ENCODE data around the gene CDH23.

CDH23 gene

DNA sequence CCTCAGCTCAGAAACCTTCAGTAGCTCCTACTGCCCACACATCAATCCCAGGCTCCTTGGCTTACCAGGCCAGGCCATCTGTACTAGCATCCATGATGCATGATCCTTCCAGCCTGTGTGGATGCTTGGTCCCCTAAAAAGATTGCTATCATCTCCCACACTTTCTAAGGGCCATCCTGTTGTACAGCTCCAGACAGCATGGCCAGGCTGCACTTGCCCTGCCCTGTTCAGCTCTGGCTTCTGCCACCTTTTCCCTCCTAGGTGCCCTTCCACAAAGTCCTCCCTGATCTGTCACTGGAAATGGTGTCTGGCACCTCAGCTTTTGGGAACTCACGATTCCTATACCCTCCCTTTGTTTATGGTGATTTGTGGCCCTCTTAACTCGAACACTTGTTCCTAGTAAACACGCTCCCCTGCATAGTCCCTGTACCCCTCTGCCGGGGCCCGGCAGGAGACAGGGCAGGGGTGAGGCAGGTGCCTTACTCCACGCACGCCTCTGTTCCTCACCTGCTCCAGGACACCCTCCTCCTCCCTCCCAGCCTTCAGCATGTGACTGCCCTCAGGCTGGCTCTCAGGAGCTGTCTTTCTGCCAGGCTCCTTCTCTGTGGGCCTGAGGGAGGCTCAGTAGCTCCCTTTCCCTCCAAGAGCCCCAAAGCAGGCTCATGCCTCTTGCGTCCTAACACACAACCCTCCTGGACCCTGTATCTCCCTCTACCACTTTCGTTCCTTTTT lies 71.8 kb downstream of the CDH23 start:
- no peak for DNase-seq

DNA sequence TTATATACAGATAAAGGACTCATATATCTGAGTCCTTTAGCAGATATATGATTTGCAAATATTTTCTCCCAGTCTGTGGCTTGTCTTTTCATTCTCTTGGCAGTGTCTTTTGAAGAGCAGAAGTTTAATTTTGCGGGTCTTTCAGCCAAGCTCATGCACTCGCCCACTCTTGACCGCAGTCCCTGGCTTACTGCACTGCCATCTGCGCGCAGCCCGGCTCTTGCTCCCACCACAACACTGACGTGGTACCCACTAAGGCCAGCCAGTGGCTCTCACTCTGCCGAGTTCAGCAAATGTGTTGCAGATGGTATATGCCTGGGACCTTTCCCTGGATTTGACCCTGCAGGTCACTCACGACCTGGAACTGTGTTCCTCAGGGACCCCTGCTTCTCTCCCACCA lies 74.3 kb downstream of the CDH23 start:
- no peak for DNase-seq

DNA sequence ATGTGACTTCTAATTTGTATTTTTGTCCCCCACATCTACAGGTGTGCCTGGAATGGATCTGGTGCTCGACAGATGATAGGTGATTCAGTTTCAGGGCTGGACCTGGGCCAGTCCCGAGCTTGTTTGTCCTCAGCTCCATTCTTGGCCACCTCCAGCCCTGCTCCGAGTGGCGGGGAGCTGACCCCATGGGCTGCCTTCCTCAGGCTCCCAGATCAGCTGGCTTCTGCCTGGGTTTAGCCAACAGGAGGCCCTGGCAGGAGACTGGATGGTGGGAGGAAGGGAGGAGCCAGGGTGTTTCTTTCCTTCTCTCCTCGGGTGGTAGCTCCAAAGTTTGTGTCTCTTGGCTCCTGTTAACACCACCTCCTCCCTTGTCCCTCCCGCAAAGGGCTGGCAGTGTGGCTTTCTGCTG lies 75.2 kb downstream of the CDH23 start:
- no peak for DNase-seq

DNA sequence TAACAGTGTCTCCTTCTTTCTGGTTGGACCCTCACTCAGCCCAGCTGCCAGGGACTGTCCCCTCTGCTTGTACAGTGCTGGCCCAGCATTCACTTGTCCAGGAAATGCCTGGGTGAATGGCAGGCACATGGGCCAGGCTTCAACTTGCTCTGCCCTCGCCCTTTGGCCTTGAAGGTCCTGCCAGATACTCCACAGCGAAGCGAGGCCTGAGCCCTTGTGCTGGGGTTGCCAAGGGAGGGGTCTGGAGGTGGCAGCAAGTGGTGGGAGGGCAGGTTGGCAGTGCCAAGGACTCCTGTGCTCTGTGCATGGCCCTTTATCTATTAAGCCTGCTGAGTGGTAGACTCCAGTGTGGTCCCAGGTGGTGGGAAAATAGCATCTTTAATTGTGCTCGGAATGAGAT lies 75.7 kb downstream of the CDH23 start:
- DNase-seq = no peak

- no peak for DNase-seq
Measured at GRCh38 chr10:71472912-71473311, 76.2 kb downstream of the CDH23 start.

DNA sequence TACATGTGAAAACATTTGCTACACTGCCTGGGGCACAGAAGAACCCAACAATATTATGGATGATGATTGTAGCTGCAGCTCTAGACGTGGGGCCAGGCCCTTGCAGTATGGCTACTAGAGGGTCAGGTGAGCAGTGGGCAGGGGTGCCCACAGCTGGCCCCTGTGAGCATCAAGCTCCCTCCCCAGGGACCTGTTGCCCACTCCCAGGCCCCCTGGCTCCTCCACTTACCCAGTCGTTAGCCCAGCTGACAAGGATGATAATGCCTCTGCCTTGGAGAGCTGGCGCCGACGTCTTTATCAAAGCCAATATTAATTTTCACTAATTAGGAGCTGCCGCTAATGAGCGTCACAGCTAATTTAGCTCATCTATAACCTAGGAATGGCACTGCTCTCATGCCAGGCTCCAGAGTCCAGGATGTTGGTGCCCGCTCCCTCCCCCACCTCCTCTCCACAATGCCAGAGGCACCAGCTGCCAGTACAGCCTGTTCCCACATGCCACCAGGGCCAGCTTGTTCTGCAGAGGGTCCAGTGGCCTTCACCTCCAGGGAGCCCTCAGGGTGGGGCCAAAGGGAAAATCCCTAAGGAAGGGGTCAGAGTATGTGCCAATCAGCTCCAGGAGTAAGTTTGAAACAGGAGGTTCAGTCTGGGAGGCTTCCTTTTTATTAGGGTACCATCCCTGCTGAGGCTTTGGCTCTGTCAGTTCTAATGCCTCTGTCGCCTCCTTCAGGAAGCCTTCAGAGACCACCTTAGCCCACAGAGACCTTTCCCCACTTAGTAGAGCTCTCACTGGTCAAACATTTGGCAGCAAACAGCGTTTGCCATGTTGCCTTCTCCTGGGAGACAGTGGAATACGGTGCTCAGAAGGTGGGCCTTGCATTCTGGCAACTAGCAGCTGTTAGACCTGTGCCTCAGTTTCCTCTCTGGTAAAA lies 77.2 kb downstream of the CDH23 start:
- DNase-seq = no peak

GRCh38 chr10:71474702-71475242 lies 78.1 kb downstream of the CDH23 start:
- DNase-seq = no peak

GRCh38 chr10:71475243-71475871 lies 78.6 kb downstream of the CDH23 start:
- DNase-seq = no peak

GRCh38 chr10:71476228-71477011 lies 79.7 kb downstream of the CDH23 start:
- DNase-seq = no peak

- DNase-seq = no peak
Measured at GRCh38 chr10:71478173-71478572, 81.5 kb downstream of the CDH23 start.

GRCh38 chr10:71478813-71479365 lies 82.2 kb downstream of the CDH23 start:
- DNase-seq = no peak

DNA sequence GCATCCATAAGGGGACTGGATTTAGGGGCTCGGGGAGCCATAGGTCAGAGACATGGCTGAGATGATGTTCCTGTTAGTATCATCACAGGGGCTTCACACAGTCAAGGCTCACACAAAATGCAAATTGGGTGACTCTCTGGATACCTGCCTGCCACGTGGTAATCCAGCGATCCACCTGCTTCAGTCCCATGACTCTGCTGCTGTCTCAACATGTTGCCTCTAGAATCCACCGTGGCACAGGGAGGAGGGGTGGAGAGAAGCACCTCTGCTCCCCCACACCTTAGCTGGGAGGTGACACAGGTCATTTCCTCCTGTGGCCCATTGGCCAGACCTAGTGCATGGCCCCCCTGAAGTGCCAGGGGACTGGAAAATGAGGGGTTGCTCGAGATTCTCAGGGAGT lies 83.1 kb downstream of the CDH23 start:
- no peak for DNase-seq

- no peak for DNase-seq
Measured at GRCh38 chr10:71480662-71481061, 83.9 kb downstream of the CDH23 start.

DNA sequence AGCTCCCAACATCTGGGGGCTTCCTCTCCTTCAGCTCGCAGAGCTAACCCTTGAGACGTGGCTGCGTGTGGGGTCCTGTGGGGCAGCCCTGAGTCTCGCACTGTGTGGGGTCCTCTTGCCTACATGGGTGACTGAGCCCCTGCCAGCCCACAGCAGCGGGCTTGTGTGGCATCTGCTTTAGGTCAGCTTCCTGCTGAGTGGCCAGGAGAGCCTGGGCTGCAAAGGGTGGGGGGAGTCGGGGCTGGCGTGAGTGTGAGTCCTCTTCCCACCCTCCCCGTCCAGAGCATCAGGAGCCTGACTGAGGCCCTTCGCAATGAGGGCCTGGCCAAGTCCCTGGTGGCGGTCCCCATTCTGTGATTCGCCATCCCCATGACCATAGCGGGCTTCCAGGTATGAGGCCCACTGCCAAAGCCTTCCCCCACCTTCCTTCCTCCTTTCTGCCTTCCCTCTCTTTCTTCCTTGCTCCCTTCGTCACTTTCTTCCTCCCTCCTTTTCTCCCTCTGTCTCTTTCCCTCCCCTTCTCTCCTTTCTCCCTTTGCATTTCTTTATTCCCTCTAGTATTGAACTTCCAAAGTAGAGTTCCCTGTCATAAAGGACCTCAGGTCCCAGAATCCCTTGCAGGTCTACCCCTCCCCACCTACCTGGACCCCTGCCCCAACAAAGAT lies 85.2 kb downstream of the CDH23 start:
- DNase-seq = no peak

- DNase-seq = no peak
Measured at GRCh38 chr10:71482620-71483019, 85.9 kb downstream of the CDH23 start.

DNA sequence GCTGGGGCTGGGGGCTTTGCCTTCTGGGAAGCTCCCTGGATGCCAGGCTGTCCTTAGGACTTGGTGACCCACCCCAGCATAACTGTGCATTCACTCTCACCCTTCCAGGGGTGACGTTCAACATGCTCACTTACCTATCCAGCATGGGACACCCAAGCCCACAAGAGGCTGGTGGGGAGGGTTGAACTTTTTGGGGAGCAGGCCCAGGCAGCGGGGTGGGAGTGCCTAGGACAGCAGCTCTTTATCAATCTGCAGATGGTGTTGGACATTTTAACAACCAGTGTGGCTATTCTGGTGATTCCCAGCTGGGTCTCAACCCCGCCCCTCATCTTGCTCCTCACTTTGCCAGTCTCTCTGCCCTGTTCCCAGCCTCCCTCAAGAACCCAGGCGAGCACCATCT lies 86.4 kb downstream of the CDH23 start:
- no peak for DNase-seq

- no peak for DNase-seq
Measured at GRCh38 chr10:71483885-71484751, 87.4 kb downstream of the CDH23 start.

DNA sequence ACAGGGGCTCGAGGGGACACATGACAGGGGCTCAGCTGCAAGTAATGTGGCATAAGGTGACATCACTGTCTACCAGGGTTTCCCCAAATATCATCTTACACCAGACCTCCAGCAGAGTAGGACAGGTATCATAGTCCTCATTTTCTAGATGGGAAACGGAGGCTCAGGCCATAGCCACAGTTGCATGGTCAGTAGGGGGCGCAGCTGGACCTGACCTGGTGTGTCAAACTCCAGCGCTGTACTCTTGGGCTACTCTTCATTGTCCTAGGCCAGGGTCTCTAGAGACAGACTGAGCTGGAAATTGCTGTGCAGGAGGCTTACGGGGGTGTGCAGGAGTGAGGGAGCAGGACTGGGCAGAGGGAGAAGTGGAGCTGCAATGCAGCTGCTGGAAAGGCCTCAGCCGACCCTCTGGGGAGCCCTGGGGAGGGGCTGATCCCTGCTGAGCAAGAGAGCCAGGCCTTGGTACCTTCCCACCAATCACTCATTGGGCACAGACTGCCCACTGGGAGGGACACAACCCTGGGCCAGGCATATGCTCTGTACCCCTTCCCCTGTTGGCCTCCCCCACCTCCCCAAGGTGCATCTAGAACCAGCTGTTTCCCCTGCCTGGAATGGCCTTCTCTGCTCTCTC lies 89.9 kb downstream of the CDH23 start:
- DNase-seq = no peak

- no peak for DNase-seq
Measured at GRCh38 chr10:71487726-71488125, 91.0 kb downstream of the CDH23 start.

GRCh38 chr10:71489077-71489476 lies 92.4 kb downstream of the CDH23 start:
- no peak for DNase-seq

All from CD4-positive, alpha-beta T cell treated with Interferon gamma for 1 hour (primary cell).